HCT116 (cell line): Measurements from ENCODE around the gene DENND6A. TPM values are rescaled to one million over a fixed set of nuclear protein-coding genes. Genes with fewer than 3 reads are reported as not detected.

Source experiments
- ATAC-seq: fragments of 200-7000 bp; cut with Tn5 transposase; 2 replicates; pipeline ENCODE4 v1.9.1; 2020; ENCODE audit warnings: mild to moderate bottlenecking, moderate library complexity
- BruUV-seq: library from RNA; stranded (reverse); fragments of 400-500 nt; replicated peaks from 2 replicates; lab custom pipeline; 2021; lab: Mats Ljungman, UMichigan
- CTCF ChIA-PET: fragments of 300-600 bp; sonication (Branson Sonifier 250); formaldehyde crosslinking; loops from one replicate; lab custom pipeline; 2021; ENCODE audit warnings: antibody characterized with exemption; lab: Charles Lee
- POLR2A ChIA-PET: fragments of 300-600, 350-600 bp; sonication (Branson Sonifier 250); formaldehyde crosslinking; loops from one replicate; lab custom pipeline; 2021; ENCODE audit warnings: antibody characterized with exemption; lab: Charles Lee
- RAD21 ChIA-PET, 2 experiments: fragments of 300-600 bp; sonication (Branson Sonifier 250); formaldehyde crosslinking; loops; one replicate each; lab custom pipeline; 2023; ENCODE audit warnings: low total read pairs in 2 of 2; ENCODE audit not compliant: uncharacterized antibody in 2 of 2, unreplicated experiment in 2 of 2, low non-redundant PET in 1 of 2; lab: Charles Lee
- DNase-seq: peaks from one replicate; pipeline ENCODE4 v3.0.0-alpha.2; 2010; ENCODE audit warnings: low read depth, low spot score
- H2AFZ ChIP-seq: fragments of 200-600 bp; shearing (Covaris generic), sonication (generic); 2 replicates; pipeline ENCODE4 v1.6.1; 2017; ENCODE audit warnings: low read depth, mixed run types, mixed read lengths, antibody characterized with exemption, low read length; ENCODE audit not compliant: poor library complexity, severe bottlenecking
- H3K27ac ChIP-seq: 2 replicates; pipeline ENCODE4 v1.5.1; 2012; ENCODE audit warnings: low read depth, low read length
- H3K27me3 ChIP-seq: fragments of 200-600 bp; sonication (generic); 2 replicates; pipeline ENCODE4 v1.6.1; 2016; ENCODE audit warnings: mixed run types, low read length, mixed read lengths; ENCODE audit not compliant: insufficient read depth
- H3K36me3 ChIP-seq, 2 experiments: fragments of 200-500 bp in 1 of 2; fragments of 200-600 bp in 1 of 2; sonication (Bioruptor generic) in 1 of 2; sonication (generic) in 1 of 2; 2 replicates each; pipeline versions ENCODE4 v1.5.1 to v1.6.1; 2014 to 2016; ENCODE audit warnings: low read length in 2 of 2, inconsistent platforms in 1 of 2, mixed read lengths in 1 of 2, mixed run types in 1 of 2; ENCODE audit not compliant: insufficient read depth in 2 of 2, control insufficient read depth in 1 of 2
- H3K4me1 ChIP-seq, 2 experiments: fragments of 200-600 bp in 1 of 2; sonication (generic) in 1 of 2; 2 replicates each; pipeline versions ENCODE4 v1.5.1 to v1.6.1; 2012 to 2017; ENCODE audit warnings: low read length in 2 of 2, inconsistent platforms in 1 of 2, mild to moderate bottlenecking in 1 of 2, mixed read lengths in 1 of 2, mixed run types in 1 of 2, moderate library complexity in 1 of 2; ENCODE audit not compliant: insufficient read depth in 2 of 2, control insufficient read depth in 1 of 2
- H3K4me2 ChIP-seq: fragments of 200-600 bp; sonication (generic); 2 replicates; pipeline ENCODE4 v1.6.1; 2017; ENCODE audit warnings: mixed run types, low read length, mixed read lengths
- H3K4me3 ChIP-seq, 2 experiments: fragments of 200-600 bp in 1 of 2; sonication (generic) in 1 of 2; replicated peaks in 1 of 2; 2 replicates each; pipeline ENCODE4 v1.5.1; 2011 to 2016; ENCODE audit warnings: low read length in 2 of 2, control low read depth in 1 of 2, low read depth in 1 of 2, mild to moderate bottlenecking in 1 of 2, mixed read lengths in 1 of 2, mixed run types in 1 of 2
- H3K79me2 ChIP-seq: fragments of 200-600 bp; sonication (generic); 2 replicates; pipeline ENCODE4 v1.6.1; 2017; ENCODE audit warnings: mild to moderate bottlenecking, mixed run types, low read length, moderate library complexity, mixed read lengths; ENCODE audit not compliant: insufficient read depth
- H3K9ac ChIP-seq: fragments of 200-600 bp; sonication (generic); 2 replicates; pipeline ENCODE4 v1.6.1; 2016; ENCODE audit warnings: low read length, mixed read lengths
- H3K9me2 ChIP-seq: fragments of 200-600 bp; sonication (generic), shearing (Covaris generic); 2 replicates; pipeline ENCODE4 v1.6.1; 2017; ENCODE audit warnings: mixed run types, mild to moderate bottlenecking, moderate library complexity; ENCODE audit not compliant: insufficient read depth
- H3K9me3 ChIP-seq, 2 experiments: fragments of 200-500 bp in 1 of 2; fragments of 200-600 bp in 1 of 2; sonication (Bioruptor generic) in 1 of 2; sonication (generic) in 1 of 2; 2 replicates each; pipeline ENCODE4 v1.6.1; 2014 to 2017; ENCODE audit warnings: low read length in 2 of 2, mixed read lengths in 2 of 2, inconsistent platforms in 1 of 2, low read depth in 1 of 2, mild to moderate bottlenecking in 1 of 2, mixed run types in 1 of 2, moderate library complexity in 1 of 2; ENCODE audit not compliant: control insufficient read depth in 1 of 2, insufficient read depth in 1 of 2
- H4K20me1 ChIP-seq: fragments of 200-600 bp; sonication (generic), shearing (Covaris generic); 2 replicates; pipeline ENCODE4 v1.6.1; 2017; ENCODE audit warnings: mixed run types, mild to moderate bottlenecking, moderate library complexity; ENCODE audit not compliant: insufficient read depth
- ATF3 ChIP-seq: IDR thresholded peaks from 2 replicates; pipeline ENCODE4 v1.6.1; 2012
- CTCF ChIP-seq, 3 experiments: fragments of 200-600 bp in 1 of 3; sonication (generic) in 1 of 3; IDR thresholded peaks in 2 of 3; conservative IDR thresholded peaks in 1 of 3; 2 replicates each; pipeline ENCODE4 v1.5.1; 2012 to 2017; ENCODE audit warnings: low read depth in 2 of 3, low read length in 2 of 3, antibody characterized with exemption in 1 of 3, borderline replicate concordance in 1 of 3, control low read depth in 1 of 3, mild to moderate bottlenecking in 1 of 3, mixed read lengths in 1 of 3, mixed run types in 1 of 3, moderate library complexity in 1 of 3; ENCODE audit not compliant: insufficient read depth in 1 of 3
- EGR1 ChIP-seq: IDR thresholded peaks from 2 replicates; pipeline ENCODE4 v1.6.1; 2012; ENCODE audit warnings: low read depth
- ELF1 ChIP-seq: IDR thresholded peaks from 2 replicates; pipeline ENCODE4 v1.6.1; 2012; ENCODE audit warnings: low read depth, borderline replicate concordance
- MAX ChIP-seq: IDR thresholded peaks from 2 replicates; pipeline ENCODE4 v1.6.1; 2012
- SRF ChIP-seq: IDR thresholded peaks from 2 replicates; pipeline ENCODE4 v1.6.1; 2012; ENCODE audit warnings: low read depth
- ZBTB33 ChIP-seq: IDR thresholded peaks from 2 replicates; pipeline ENCODE4 v1.6.1; 2011; ENCODE audit warnings: mild to moderate bottlenecking, low read length, moderate library complexity; ENCODE audit not compliant: insufficient replicate concordance; ENCODE audit errors: extremely low read depth
- intact Hi-C: fragments of 100-400 bp; cut with micrococcal nuclease; formaldehyde crosslinking; loops from 2 replicates; pipeline ENCODE4 v1.10.0; 2022
- total RNA-seq: library from RNA; stranded (reverse); gene quantifications from one replicate; pipeline ENCODE4 v1.2.1, GENCODE V29; 2021; ENCODE audit not compliant: unreplicated experiment

The DENND6A gene
- total RNA-seq, 1 experiment from 2014 or later, result 22.3 TPM

- BruUV-seq, result no TSS peak
- no peak for ATAC-seq
- Histone ChIP-seq H3K9ac (no peak overlapping the region), H3K27me3 (no peaks in the 10 kb centered on the region), H4K20me1 (no peaks in the 10 kb centered on the region), H3K9me3 (no peaks in the 10 kb centered on the region), H3K4me1 (no peaks in the 10 kb centered on the region), H3K36me3 (peaks cover 6% of the 10 kb centered on the region in 2 experiments; a peak in 3 of 4 replicates), H3K79me2 (no peaks in the 10 kb centered on the region), H3K4me3 (no peak overlapping the region), H3K27ac (no peak overlapping the region), H2AFZ (no peak overlapping the region), H3K9me2 (no peaks in the 10 kb centered on the region), H3K4me2 (no peak overlapping the region)
- intact Hi-C loops, result no loop called here
- ChIA-PET CTCF (no interaction called here), RAD21 (no interaction called here), POLR2A (no interaction called here)
- TF ChIP-seq CTCF (IDR thresholded peaks at IDR 0.05 in 2 of 3, conservative IDR thresholded peaks at IDR 0.05 in 1 of 3; ENCODE audit: borderline replicate concordance in 1 of 3, insufficient read depth in 1 of 3, low read depth in 2 of 3, low read length in 2 of 3) (no peak), ELF1 (no peak), SRF (no peak), MAX (no peak), EGR1 (no peak), ATF3 (no peak), ZBTB33 (no peak)
- no peak for DNase-seq
Observed at GRCh38 chr3:57658536-57658935, 34.3 kb downstream of the DENND6A start.
